Astrocyte (in vitro differentiated cells and primary cell): Measurements from ENCODE around the gene TAF6. TPM values are rescaled to one million over a fixed set of nuclear protein-coding genes. Genes with fewer than 3 reads are reported as not detected.

Experiments
- DNase-seq: peaks from one replicate; pipeline ENCODE4 v3.0.0-alpha.2; 2010; ENCODE audit warnings: low read depth
- FAIRE-seq: peaks from 2 replicates; lab custom pipeline; 2011; peaks lifted over from hg19 to GRCh38; lab: Jason Lieb, UNC
- H2AFZ ChIP-seq: 2 replicates; pipeline ENCODE4 v1.6.0; 2012; ENCODE audit warnings: low read depth, low read length, inconsistent platforms
- H3K27ac ChIP-seq: 2 replicates; pipeline ENCODE4 v1.5.1; 2011; ENCODE audit warnings: low read depth, low read length, inconsistent platforms
- H3K27me3 ChIP-seq: 2 replicates; pipeline ENCODE4 v1.6.0; 2011; ENCODE audit warnings: low read length, inconsistent platforms; ENCODE audit not compliant: insufficient read depth
- H3K36me3 ChIP-seq: 2 replicates; pipeline ENCODE4 v1.5.1; 2011; ENCODE audit warnings: low read length, inconsistent platforms; ENCODE audit not compliant: insufficient read depth
- H3K4me1 ChIP-seq: 2 replicates; pipeline ENCODE4 v1.5.1; 2011; ENCODE audit warnings: low read length, inconsistent platforms; ENCODE audit not compliant: insufficient read depth
- H3K4me2 ChIP-seq: 2 replicates; pipeline ENCODE4 v1.6.0; 2012; ENCODE audit warnings: low read length, inconsistent platforms
- H3K4me3 ChIP-seq: 2 replicates; pipeline ENCODE4 v1.5.1; 2011; ENCODE audit warnings: low read depth, mild to moderate bottlenecking, low read length, inconsistent platforms; ENCODE audit not compliant: insufficient read depth
- H3K79me2 ChIP-seq: 2 replicates; pipeline ENCODE4 v1.6.0; 2012; ENCODE audit warnings: mild to moderate bottlenecking, low read length, inconsistent platforms; ENCODE audit not compliant: insufficient read depth
- H3K9ac ChIP-seq: 2 replicates; pipeline ENCODE4 v1.6.0; 2012; ENCODE audit warnings: mild to moderate bottlenecking, low read length, inconsistent platforms
- H3K9me3 ChIP-seq: 2 replicates; pipeline ENCODE4 v1.5.1; 2012; ENCODE audit warnings: low read depth, mild to moderate bottlenecking, low read length, inconsistent platforms; ENCODE audit not compliant: insufficient read depth
- H4K20me1 ChIP-seq: 2 replicates; pipeline ENCODE4 v1.6.0; 2012; ENCODE audit warnings: low read length, inconsistent platforms; ENCODE audit not compliant: insufficient read depth
- H3K27ac Mint-ChIP-seq: one replicate; pipeline ENCODE4 v1.8.0; 2021; ENCODE audit warnings: mild to moderate bottlenecking, mixed read lengths; ENCODE audit not compliant: unreplicated experiment
- H3K27me3 Mint-ChIP-seq: one replicate; pipeline ENCODE4 v1.8.0; 2021; ENCODE audit warnings: low read depth, mixed read lengths; ENCODE audit not compliant: unreplicated experiment
- H3K36me3 Mint-ChIP-seq: one replicate; pipeline ENCODE4 v1.8.0; 2021; ENCODE audit warnings: low read depth, mixed read lengths; ENCODE audit not compliant: unreplicated experiment
- H3K4me1 Mint-ChIP-seq: one replicate; pipeline ENCODE4 v1.8.0; 2021; ENCODE audit warnings: low read depth, mixed read lengths; ENCODE audit not compliant: unreplicated experiment
- H3K4me3 Mint-ChIP-seq: one replicate; pipeline ENCODE4 v1.8.0; 2021; ENCODE audit warnings: mild to moderate bottlenecking, moderate library complexity, mixed read lengths; ENCODE audit not compliant: unreplicated experiment
- H3K9me3 Mint-ChIP-seq: one replicate; pipeline ENCODE4 v1.8.0; 2021; ENCODE audit warnings: mild to moderate bottlenecking, mixed read lengths; ENCODE audit not compliant: unreplicated experiment
- CTCF ChIP-seq: IDR thresholded peaks from 2 replicates; pipeline ENCODE4 v1.5.1; 2011; ENCODE audit warnings: low read depth, mild to moderate bottlenecking, inconsistent platforms, low read length, moderate library complexity; ENCODE audit not compliant: insufficient read depth
- EZH2 ChIP-seq: IDR thresholded peaks from 2 replicates; pipeline ENCODE4 v1.6.1; 2012; ENCODE audit warnings: mild to moderate bottlenecking, low read length, inconsistent platforms; ENCODE audit not compliant: insufficient read depth
- total RNA-seq: library from RNA; stranded (reverse); gene quantifications from 2 replicates; pipeline ENCODE4 v1.2.1, GENCODE V29; 2021

Gene TAF6
- total RNA-seq, 1 donor from 2014 or later, result 47.0 TPM

GRCh38 chr7:100159099-100159623 is 40.0 kb upstream of the TAF6 start:
- Histone ChIP-seq H3K9ac (peak overlapping the region; percentile 93), H4K20me1 (peaks cover 34% of the 10 kb centered on the region), H2AFZ (peak overlapping the region; percentile 75), H3K27ac (no peak overlapping the region), H3K36me3 (peaks cover 9% of the 10 kb centered on the region), H3K79me2 (peaks cover 35% of the 10 kb centered on the region), H3K27me3 (no peaks in the 10 kb centered on the region), H3K4me2 (peak overlapping the region; percentile 92), H3K4me3 (peak overlapping the region; percentile 77), H3K4me1 (peaks cover 7% of the 10 kb centered on the region), H3K9me3 (no peaks in the 10 kb centered on the region)
- Mint-ChIP-seq H3K4me3 (peak overlapping the region; percentile 84), H3K27ac (peak overlapping the region; percentile 74), H3K36me3 (peaks cover 2% of the 10 kb centered on the region), H3K9me3 (no peaks in the 10 kb centered on the region), H3K4me1 (peaks cover 7% of the 10 kb centered on the region), H3K27me3 (peaks cover 2% of the 10 kb centered on the region)
- FAIRE-seq (no peak), DNase-seq (no peak)
- TF ChIP-seq CTCF (no peak), EZH2 (no peak)

GRCh38 chr7:100158229-100159098 is 39.3 kb upstream of the TAF6 start, which contains the start of gene TRAPPC14:
Gene TRAPPC14 (minus strand): TSS chr7:100158723. CDS start chr7:100158499, 224 bp downstream.
- Mint-ChIP-seq H3K4me3 (peak within 1 kb of the TSS; percentile 84), H3K27me3 (peaks cover 2% of the 10 kb centered on the region), H3K27ac (peak within 1 kb of the TSS; percentile 74), H3K36me3 (peaks cover 7% of the 10 kb centered on the region), H3K9me3 (no peaks in the 10 kb centered on the region), H3K4me1 (peaks cover 7% of the 10 kb centered on the region)
- peak within 1 kb of the TSS; percentile 77 for H3K4me3 ChIP-seq
- peak within 1 kb of the TSS; percentile 61 for H3K27ac ChIP-seq
- H3K36me3 ChIP-seq, result peaks cover 9% of the 10 kb centered on the region
- H3K4me2 ChIP-seq, result peak within 1 kb of the TSS; percentile 92
- DNase-seq (peak; percentile 66), FAIRE-seq (no peak)
- H4K20me1 ChIP-seq, result peaks cover 40% of the 10 kb centered on the region
- H3K4me1 ChIP-seq, result peaks cover 7% of the 10 kb centered on the region
- no peaks in the 10 kb centered on the region for H3K9me3 ChIP-seq
- H3K79me2 ChIP-seq, result peaks cover 35% of the 10 kb centered on the region
- peak within 1 kb of the TSS; percentile 75 for H2AFZ ChIP-seq
- no peaks in the 10 kb centered on the region for H3K27me3 ChIP-seq
- H3K9ac ChIP-seq, result peak within 1 kb of the TSS; percentile 93
- no peak for TF ChIP-seq CTCF
- no peak for TF ChIP-seq EZH2
